Measurements from ENCODE around the gene EFHD2.

DNA sequence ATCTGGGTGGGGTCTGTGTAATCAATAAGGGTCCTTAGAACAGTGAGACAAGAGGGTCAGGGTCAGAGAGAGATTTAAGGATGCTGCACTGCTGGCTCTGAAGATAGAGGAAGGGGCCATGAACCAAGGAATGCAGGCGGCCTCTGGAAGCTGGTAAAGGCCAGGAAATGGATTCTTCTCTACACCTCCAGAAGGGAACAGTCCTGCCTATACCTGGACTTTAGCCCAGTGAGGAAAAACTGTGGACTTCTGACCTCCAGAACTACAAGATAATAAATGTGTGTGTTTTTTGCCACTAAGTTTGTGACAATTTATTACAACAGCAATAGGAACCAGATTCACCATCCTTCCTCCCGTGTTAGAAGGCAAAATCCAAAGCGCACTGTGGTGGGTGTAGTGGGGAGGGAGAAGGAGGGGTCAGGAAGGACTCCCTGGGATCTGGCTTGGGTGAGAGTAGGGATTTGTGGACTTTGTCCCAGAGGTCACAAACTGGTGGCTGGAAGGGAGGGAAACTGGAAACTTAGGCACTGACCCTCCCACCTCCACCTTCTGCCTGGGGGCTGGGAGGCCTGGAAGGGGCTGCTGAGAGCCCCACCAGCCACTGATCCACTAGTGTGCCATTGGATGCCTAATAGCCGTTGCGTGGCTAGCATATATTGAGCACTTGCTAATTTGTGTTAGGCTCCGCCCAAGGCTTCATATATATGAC lies 41.5 kb downstream of the EFHD2 start:
- TF ChIP-seq, protein P1, sequence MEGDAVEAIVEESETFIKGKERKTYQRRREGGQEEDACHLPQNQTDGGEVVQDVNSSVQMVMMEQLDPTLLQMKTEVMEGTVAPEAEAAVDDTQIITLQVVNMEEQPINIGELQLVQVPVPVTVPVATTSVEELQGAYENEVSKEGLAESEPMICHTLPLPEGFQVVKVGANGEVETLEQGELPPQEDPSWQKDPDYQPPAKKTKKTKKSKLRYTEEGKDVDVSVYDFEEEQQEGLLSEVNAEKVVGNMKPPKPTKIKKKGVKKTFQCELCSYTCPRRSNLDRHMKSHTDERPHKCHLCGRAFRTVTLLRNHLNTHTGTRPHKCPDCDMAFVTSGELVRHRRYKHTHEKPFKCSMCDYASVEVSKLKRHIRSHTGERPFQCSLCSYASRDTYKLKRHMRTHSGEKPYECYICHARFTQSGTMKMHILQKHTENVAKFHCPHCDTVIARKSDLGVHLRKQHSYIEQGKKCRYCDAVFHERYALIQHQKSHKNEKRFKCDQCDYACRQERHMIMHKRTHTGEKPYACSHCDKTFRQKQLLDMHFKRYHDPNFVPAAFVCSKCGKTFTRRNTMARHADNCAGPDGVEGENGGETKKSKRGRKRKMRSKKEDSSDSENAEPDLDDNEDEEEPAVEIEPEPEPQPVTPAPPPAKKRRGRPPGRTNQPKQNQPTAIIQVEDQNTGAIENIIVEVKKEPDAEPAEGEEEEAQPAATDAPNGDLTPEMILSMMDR (IDR thresholded peaks at IDR 0.05) = no peak
- TF ChIP-seq POLR2A (IDR thresholded peaks at IDR 0.05) = no peak
